GM12865 (cell line): ENCODE measurements around the gene PBOV1.

Source experiments
- DNase-seq: peaks from one replicate; pipeline ENCODE4 v3.0.0; 2010; ENCODE audit warnings: low read depth
- H3K4me3 ChIP-seq: 2 replicates; pipeline ENCODE4 v1.5.1; 2011; ENCODE audit warnings: mild to moderate bottlenecking, low read depth, low read length, control low read depth
- TF ChIP-seq, protein P1 (sequence below): IDR thresholded peaks from 2 replicates; pipeline ENCODE4 v1.5.1; 2011; ENCODE audit warnings: low read length, control low read depth, low read depth, inconsistent platforms; ENCODE audit not compliant: insufficient read depth; ENCODE audit errors: missing control alignments

Gene PBOV1

GRCh38 chr6:138246650-138247440, 28.6 kb upstream of the PBOV1 start:
- no peak for DNase-seq
- H3K4me3 ChIP-seq = no peak overlapping the region
- TF ChIP-seq, protein P1, sequence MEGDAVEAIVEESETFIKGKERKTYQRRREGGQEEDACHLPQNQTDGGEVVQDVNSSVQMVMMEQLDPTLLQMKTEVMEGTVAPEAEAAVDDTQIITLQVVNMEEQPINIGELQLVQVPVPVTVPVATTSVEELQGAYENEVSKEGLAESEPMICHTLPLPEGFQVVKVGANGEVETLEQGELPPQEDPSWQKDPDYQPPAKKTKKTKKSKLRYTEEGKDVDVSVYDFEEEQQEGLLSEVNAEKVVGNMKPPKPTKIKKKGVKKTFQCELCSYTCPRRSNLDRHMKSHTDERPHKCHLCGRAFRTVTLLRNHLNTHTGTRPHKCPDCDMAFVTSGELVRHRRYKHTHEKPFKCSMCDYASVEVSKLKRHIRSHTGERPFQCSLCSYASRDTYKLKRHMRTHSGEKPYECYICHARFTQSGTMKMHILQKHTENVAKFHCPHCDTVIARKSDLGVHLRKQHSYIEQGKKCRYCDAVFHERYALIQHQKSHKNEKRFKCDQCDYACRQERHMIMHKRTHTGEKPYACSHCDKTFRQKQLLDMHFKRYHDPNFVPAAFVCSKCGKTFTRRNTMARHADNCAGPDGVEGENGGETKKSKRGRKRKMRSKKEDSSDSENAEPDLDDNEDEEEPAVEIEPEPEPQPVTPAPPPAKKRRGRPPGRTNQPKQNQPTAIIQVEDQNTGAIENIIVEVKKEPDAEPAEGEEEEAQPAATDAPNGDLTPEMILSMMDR = no peak

GRCh38 chr6:138245751-138246150, 27.5 kb upstream of the PBOV1 start:
- TF ChIP-seq, protein P1 = no peak
- DNase-seq = no peak
- no peak overlapping the region for H3K4me3 ChIP-seq

- TF ChIP-seq, protein P1 = no peak
- DNase-seq = no peak
- no peak overlapping the region for H3K4me3 ChIP-seq
These were observed 24.8 kb upstream of the PBOV1 start for GRCh38 chr6:138242987-138243592.

DNA sequence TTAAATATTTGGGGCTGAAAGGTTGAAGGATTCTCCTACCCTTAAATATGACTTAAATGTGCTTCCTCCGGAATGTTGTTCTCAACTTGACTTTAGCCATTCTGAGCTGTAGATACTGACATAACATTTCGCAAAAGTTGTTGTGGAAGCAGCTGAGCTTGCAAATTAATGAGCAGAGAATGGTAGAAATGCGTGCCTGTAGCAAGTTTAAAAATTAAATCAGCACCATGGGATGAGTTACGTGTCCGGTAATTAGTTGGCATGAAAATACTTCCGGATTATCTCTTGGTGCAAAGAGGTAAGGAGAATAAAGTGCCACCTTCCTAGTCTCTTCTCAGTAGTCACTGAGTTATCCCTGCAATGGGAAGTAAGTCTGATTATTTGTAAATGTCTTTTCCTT, 23.6 kb upstream of the PBOV1 start:
- TF ChIP-seq, protein P1 = no peak
- DNase-seq = no peak
- no peak overlapping the region for H3K4me3 ChIP-seq

- no peak overlapping the region for H3K4me3 ChIP-seq
- DNase-seq = no peak
These were observed 23.1 kb upstream of the PBOV1 start for GRCh38 chr6:138241381-138241780.

GRCh38 chr6:138240476-138241245, 22.4 kb upstream of the PBOV1 start:
- TF ChIP-seq, protein P1 = no peak
- DNase-seq = no peak
- H3K4me3 ChIP-seq = no peak overlapping the region

More at GRCh38 chr6:138241381-138241780, 23.1 kb upstream of the PBOV1 start:
- TF ChIP-seq, protein P1 = no peak
